K562 (cell line): ENCODE data around the gene DRC1. TPM values are rescaled to one million over a fixed set of nuclear protein-coding genes. Genes with fewer than 3 reads are reported as not detected.

Experiments
- CREM ChIP-seq: IDR thresholded peaks from 2 replicates; pipeline ENCODE4 v1.6.1; 2014; ENCODE audit warnings: antibody characterized with exemption, low read depth
- ETV6 ChIP-seq, 3 experiments: fragments of 150-350 bp in 1 of 3; sonication (generic) in 1 of 3; formaldehyde crosslinking in 1 of 3; IDR thresholded peaks; 2 replicates each; pipeline versions ENCODE4 v1.6.1 to v1.8.0; 2014 to 2022; ENCODE audit warnings: borderline replicate concordance in 2 of 3, low read depth in 2 of 3, antibody characterized with exemption in 1 of 3, low read length in 1 of 3, mild to moderate bottlenecking in 1 of 3, missing genetic modification reagents in 1 of 3
- KDM4B ChIP-seq, 2 experiments: fragments of 450-650 bp in 1 of 2; sonication (generic) in 1 of 2; IDR thresholded peaks; 2 replicates each; pipeline ENCODE4 v1.6.1; 2016 to 2017; ENCODE audit warnings: borderline replicate concordance in 2 of 2, antibody characterized with exemption in 1 of 2, low read depth in 1 of 2, mild to moderate bottlenecking in 1 of 2
- MYNN ChIP-seq, 2 experiments: sonication (generic); formaldehyde crosslinking in 1 of 2; IDR thresholded peaks; 2 replicates each; pipeline versions ENCODE4 v1.5.0 to v1.6.1; 2016 to 2020; ENCODE audit warnings: antibody characterized with exemption in 1 of 2, missing genetic modification reagents in 1 of 2
- NFRKB ChIP-seq: fragments of 450-650 bp; IDR thresholded peaks from 2 replicates; pipeline ENCODE4 v1.6.1; 2016; ENCODE audit warnings: low read depth
- NR3C1 ChIP-seq: sonication (generic); formaldehyde crosslinking; IDR thresholded peaks from 2 replicates; pipeline ENCODE4 v1.8.1; 2022; ENCODE audit warnings: missing genetic modification reagents
- SMAD1 ChIP-seq: fragments of 150-350 bp; IDR thresholded peaks from 2 replicates; pipeline ENCODE4 v1.6.1; 2014; ENCODE audit warnings: low read length, low read depth; ENCODE audit not compliant: partially characterized antibody
- SMARCA4 ChIP-seq: fragments of 450-650 bp; IDR thresholded peaks from 2 replicates; pipeline ENCODE4 v1.6.1; 2016
- TARDBP ChIP-seq: fragments of 450-650 bp; IDR thresholded peaks from 2 replicates; pipeline ENCODE4 v1.6.1; 2016
- TCF3 ChIP-seq: sonication (generic); formaldehyde crosslinking; IDR thresholded peaks from 2 replicates; pipeline ENCODE4 v1.4.0; 2020; ENCODE audit warnings: mild to moderate bottlenecking, missing genetic modification reagents
- TCF7L2 ChIP-seq: fragments of 150-350 bp; IDR thresholded peaks from 2 replicates; pipeline ENCODE4 v1.6.1; 2016; ENCODE audit warnings: low read depth, mild to moderate bottlenecking, low read length, moderate library complexity
- XRCC3 ChIP-seq: fragments of 450-650 bp; IDR thresholded peaks from 2 replicates; pipeline ENCODE4 v1.6.1; 2017; ENCODE audit warnings: mild to moderate bottlenecking, moderate library complexity
- polyA plus RNA-seq, 8 experiments: library from polyadenylated mRNA; depleted of rRNA in 4 of 8; stranded (reverse) in 5 of 8; unstranded in 3 of 8; fragments of >200 nt; fragmentation: Nextera tagmentation in 2 of 8; fragmentation: Illumina TruSeq in 1 of 8; extraction: Ambion mirVana in 2 of 8; extraction: Trizol in 1 of 8; gene quantifications; 2 replicates each; pipeline versions ENCODE4 v1.2.1 to v1.2.3, GENCODE V29; 2011 to 2014; ENCODE audit warnings: inconsistent platforms in 1 of 8, missing spikeins in 1 of 8
- total RNA-seq, 7 experiments: library from RNA; depleted of rRNA in 6 of 7; stranded (reverse); fragments of >200 nt in 6 of 7; fragmentation: Illumina TruSeq in 2 of 7; extraction: Trizol in 2 of 7; gene quantifications; 2 replicates each; pipeline versions ENCODE4 v1.2.1 to v1.2.3, GENCODE V29; 2011 to 2021; ENCODE audit warnings: low replicate concordance in 1 of 7
- TF ChIP-seq, protein P1 (sequence below): fragments of 450-650 bp; formaldehyde crosslinking; IDR thresholded peaks from 2 replicates; pipeline ENCODE4 v1.4.0; 2020; ENCODE audit warnings: mild to moderate bottlenecking, moderate library complexity
- TF ChIP-seq, protein P2 (sequence below): fragments of 450-650 bp; conservative IDR thresholded peaks from 2 replicates; pipeline ENCODE4 v1.6.1; 2016; ENCODE audit warnings: missing genetic modification characterization, low read depth, mild to moderate bottlenecking, missing compliant biosample characterization, moderate library complexity
- TF ChIP-seq, protein P3 (sequence below): fragments of 450-650 bp; IDR thresholded peaks from 2 replicates; pipeline ENCODE4 v1.6.1; 2016; ENCODE audit warnings: low read depth
- TF ChIP-seq, protein P4 (sequence below): fragments of 250-450 bp; sonication (Bioruptor Pico); IDR thresholded peaks from 2 replicates; pipeline ENCODE4 v1.8.0; 2021; ENCODE audit warnings: moderate library complexity, mild to moderate bottlenecking, inconsistent platforms

Gene DRC1
- total and polyA plus RNA-seq, 9 of the 15 experiments (the other 6 are each of a cell fraction or from before 2014, with no cell fraction given), result 0.07 to 0.10 TPM; not detected in 7

DNA sequence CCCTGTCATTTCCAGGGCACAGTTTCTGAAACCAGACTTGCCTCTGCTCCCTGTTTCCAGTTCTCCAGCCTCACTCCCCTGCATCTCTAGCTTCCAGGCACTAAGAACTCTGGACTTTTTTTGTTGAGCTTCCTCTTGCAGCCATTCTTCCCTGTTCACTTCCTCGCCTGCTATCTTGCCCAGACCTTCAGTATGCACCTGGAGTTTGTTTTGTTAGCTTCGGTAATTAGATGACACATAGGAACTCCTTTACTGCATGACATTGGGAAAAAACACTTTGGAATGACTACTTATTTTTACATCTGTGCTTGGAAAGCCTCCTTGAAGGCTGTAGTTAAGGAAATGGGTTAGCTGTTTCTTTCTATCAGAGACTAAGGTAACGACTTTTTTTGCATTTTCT, 41.0 kb downstream of the DRC1 start (continued):
- TF ChIP-seq, protein P1, sequence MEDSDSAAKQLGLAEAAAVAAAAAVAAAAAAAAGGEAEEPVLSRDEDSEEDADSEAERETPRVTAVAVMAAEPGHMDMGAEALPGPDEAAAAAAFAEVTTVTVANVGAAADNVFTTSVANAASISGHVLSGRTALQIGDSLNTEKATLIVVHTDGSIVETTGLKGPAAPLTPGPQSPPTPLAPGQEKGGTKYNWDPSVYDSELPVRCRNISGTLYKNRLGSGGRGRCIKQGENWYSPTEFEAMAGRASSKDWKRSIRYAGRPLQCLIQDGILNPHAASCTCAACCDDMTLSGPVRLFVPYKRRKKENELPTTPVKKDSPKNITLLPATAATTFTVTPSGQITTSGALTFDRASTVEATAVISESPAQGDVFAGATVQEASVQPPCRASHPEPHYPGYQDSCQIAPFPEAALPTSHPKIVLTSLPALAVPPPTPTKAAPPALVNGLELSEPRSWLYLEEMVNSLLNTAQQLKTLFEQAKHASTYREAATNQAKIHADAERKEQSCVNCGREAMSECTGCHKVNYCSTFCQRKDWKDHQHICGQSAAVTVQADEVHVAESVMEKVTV (CRISPR knock-in tag), result no peak
- TF ChIP-seq ETV6 (IDR thresholded peaks at IDR 0.05; ENCODE audit: borderline replicate concordance in 1 of 2, low read depth in 2 of 2, low read length in 1 of 2) (0 out of 4 replicates have a peak, but pooled peaks of 1 of the 2 experiments have one; percentile 33), ETV6 (CRISPR knock-in tag; IDR thresholded peaks at IDR 0.05; ENCODE audit: borderline replicate concordance) (no peak), TCF7L2 (no peak), MYNN (IDR thresholded peaks at IDR 0.05) (no peak), MYNN (CRISPR knock-in tag; IDR thresholded peaks at IDR 0.05) (no peak), SMAD1 (no peak), CREM (no peak), NR3C1 (CRISPR knock-in tag) (no peak), NFRKB (no peak), KDM4B (IDR thresholded peaks at IDR 0.05; ENCODE audit: borderline replicate concordance in 2 of 2, low read depth in 1 of 2) (no peak), SMARCA4 (peak; percentile 36; the same call in 1 of the 2 replicates), TARDBP (no peak), XRCC3 (no peak), TCF3 (peak; percentile 55)
- TF ChIP-seq, protein P2, sequence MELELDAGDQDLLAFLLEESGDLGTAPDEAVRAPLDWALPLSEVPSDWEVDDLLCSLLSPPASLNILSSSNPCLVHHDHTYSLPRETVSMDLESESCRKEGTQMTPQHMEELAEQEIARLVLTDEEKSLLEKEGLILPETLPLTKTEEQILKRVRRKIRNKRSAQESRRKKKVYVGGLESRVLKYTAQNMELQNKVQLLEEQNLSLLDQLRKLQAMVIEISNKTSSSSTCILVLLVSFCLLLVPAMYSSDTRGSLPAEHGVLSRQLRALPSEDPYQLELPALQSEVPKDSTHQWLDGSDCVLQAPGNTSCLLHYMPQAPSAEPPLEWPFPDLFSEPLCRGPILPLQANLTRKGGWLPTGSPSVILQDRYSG (tag), result no peak
- TF ChIP-seq, protein P3, sequence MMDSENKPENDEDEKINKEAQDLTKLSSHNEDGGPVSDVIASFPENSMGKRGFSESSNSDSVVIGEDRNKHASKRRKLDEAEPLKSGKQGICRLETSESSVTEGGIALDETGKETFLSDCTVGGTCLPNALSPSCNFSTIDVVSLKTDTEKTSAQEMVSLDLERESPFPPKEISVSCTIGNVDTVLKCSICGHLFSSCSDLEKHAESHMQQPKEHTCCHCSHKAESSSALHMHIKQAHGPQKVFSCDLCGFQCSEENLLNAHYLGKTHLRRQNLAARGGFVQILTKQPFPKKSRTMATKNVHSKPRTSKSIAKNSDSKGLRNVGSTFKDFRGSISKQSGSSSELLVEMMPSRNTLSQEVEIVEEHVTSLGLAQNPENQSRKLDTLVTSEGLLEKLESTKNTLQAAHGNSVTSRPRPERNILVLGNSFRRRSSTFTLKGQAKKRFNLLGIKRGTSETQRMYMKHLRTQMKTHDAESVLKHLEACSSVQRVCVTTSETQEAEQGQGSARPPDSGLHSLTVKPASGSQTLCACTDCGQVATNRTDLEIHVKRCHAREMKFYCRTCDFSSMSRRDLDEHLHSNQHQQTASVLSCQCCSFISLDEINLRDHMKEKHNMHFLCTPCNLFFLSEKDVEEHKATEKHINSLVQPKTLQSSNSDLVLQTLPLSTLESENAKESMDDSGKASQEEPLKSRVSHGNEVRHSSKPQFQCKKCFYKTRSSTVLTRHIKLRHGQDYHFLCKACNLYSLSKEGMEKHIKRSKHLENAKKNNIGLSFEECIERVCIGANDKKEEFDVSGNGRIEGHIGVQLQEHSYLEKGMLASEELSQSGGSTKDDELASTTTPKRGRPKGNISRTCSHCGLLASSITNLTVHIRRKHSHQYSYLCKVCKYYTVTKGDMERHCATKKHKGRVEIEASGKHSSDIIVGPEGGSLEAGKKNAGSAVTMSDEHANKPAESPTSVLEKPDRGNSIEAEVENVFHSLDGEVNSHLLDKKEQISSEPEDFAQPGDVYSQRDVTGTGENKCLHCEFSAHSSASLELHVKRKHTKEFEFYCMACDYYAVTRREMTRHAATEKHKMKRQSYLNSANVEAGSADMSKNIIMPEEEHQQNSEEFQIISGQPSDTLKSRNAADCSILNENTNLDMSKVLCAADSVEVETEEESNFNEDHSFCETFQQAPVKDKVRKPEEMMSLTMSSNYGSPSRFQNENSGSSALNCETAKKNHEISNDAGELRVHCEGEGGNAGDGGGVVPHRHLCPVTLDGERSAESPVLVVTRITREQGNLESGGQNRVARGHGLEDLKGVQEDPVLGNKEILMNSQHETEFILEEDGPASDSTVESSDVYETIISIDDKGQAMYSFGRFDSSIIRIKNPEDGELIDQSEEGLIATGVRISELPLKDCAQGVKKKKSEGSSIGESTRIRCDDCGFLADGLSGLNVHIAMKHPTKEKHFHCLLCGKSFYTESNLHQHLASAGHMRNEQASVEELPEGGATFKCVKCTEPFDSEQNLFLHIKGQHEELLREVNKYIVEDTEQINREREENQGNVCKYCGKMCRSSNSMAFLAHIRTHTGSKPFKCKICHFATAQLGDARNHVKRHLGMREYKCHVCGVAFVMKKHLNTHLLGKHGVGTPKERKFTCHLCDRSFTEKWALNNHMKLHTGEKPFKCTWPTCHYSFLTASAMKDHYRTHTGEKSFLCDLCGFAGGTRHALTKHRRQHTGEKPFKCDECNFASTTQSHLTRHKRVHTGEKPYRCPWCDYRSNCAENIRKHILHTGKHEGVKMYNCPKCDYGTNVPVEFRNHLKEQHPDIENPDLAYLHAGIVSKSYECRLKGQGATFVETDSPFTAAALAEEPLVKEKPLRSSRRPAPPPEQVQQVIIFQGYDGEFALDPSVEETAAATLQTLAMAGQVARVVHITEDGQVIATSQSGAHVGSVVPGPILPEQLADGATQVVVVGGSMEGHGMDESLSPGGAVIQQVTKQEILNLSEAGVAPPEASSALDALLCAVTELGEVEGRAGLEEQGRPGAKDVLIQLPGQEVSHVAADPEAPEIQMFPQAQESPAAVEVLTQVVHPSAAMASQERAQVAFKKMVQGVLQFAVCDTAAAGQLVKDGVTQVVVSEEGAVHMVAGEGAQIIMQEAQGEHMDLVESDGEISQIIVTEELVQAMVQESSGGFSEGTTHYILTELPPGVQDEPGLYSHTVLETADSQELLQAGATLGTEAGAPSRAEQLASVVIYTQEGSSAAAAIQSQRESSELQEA, result no peak
- TF ChIP-seq, protein P4, sequence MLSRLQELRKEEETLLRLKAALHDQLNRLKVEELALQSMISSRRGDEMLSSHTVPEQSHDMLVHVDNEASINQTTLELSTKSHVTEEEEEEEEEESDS (CRISPR knock-in tag), result no peak
